GM23248 (cell line): ENCODE data around the gene TLCD3A.
"Not testable (repeated sequence)": the region's sequence is repeated elsewhere in the genome, so short reads cannot be mapped to it uniquely, and the experiment has no call there.

Experiments
- EZH2 ChIP-seq: fragments of 200-600 bp; sonication (generic); IDR thresholded peaks from 2 replicates; pipeline ENCODE4 v1.6.1; 2018; ENCODE audit warnings: antibody characterized with exemption, mild to moderate bottlenecking; ENCODE audit not compliant: insufficient read depth, poor library complexity, severe bottlenecking
- EZH2phosphoT487 ChIP-seq: fragments of 200-600 bp; sonication (generic); IDR thresholded peaks from 2 replicates; pipeline ENCODE4 v1.6.1; 2018; ENCODE audit warnings: antibody characterized with exemption, moderate library complexity, mild to moderate bottlenecking, low read depth; ENCODE audit not compliant: insufficient read depth

- not testable (repeated sequence) for TF ChIP-seq EZH2phosphoT487, EZH2
Measured at GRCh38 chr17:785901-786300, 53.5 kb downstream of the TLCD3A start.
